GM19467 (cell line): ENCODE measurements around the gene THAP7.
"Not testable (repeated sequence)": the region's sequence is repeated elsewhere in the genome, so short reads cannot be mapped to it uniquely, and the experiment has no call there.

Experiments used
- ATAC-seq: cut with Tn5 transposase; IDR thresholded peaks from one replicate; pipeline ENCODE4 v1.9.1; 2021; ENCODE audit warnings: mild to moderate bottlenecking, moderate library complexity; ENCODE audit not compliant: unreplicated experiment

The THAP7 gene

DNA sequence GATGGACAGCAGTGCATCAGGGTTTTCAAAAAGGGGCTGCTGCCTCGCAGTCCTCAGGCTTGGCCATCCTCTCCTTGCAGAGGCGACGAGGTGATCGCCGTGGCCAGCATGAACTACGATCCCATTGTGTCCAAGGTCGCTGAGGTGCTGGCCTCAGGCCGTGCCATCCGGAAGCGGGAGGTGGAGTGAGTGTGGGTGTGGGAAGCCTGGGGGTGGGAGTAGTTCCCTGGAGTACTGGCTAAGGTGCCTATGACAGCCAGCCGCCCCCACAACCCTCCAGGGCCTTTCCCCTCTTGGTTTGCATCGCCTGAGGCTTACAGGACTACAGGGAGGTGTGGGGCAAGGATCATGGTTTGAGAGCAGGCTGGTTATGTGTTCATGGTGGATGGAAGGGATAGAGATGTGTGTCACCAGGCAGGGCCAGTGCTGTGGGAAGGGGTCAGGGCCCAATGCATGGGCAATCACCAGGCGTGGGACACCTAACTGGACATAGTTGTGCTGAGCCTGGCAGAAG lies 21.9 kb downstream of the THAP7 start:
- no peak for ATAC-seq

DNA sequence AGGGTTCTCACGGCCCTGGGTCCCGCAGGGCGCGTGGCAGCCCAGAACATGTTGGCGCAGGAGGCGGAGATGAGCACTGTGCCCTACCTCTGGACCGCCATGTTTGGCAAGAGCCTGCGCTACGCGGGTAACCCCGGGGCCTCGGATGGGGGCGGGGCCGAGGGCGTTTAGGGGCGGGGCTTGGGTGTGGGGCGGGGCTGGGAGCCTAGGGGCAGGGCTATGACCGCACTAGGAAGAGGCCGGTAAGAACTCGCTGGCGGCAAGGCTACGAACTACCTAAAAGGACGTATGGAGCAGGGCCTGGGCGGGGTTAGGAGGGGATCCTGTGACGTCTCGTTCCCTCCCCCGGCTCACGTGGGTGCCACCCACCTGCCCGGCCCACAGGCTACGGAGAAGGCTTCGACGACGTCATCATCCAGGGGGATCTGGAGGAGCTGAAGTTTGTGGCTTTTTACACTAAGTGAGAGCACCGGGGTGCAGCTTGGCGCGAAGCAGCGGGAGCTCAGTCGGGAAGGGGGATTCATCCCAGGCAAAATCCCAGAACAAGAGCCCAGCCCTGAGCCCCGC lies 22.6 kb downstream of the THAP7 start:
- no peak for ATAC-seq

DNA sequence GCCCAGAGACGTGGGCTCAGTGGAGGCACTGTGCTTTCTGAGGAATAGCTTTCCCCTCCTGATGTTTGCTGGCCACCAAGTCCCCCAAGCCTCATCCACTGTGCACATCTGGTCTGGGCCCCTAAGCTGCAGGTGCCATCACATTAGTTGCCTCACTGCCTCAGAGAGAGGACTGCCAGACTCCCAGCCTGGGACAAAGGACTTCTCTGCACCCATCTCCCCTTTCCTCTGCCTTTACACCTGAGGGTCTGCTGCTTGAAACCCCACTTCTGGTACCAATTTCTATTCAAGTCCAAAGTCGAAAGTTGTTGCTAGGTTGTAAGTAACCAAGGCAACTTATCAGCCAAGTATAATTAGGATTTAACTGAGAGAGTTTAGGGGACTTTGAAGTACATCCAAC lies 23.5 kb downstream of the THAP7 start:
- no peak for ATAC-seq

GRCh38 chr22:20977516-20978170 lies 24.3 kb downstream of the THAP7 start:
- ATAC-seq, result no peak

DNA sequence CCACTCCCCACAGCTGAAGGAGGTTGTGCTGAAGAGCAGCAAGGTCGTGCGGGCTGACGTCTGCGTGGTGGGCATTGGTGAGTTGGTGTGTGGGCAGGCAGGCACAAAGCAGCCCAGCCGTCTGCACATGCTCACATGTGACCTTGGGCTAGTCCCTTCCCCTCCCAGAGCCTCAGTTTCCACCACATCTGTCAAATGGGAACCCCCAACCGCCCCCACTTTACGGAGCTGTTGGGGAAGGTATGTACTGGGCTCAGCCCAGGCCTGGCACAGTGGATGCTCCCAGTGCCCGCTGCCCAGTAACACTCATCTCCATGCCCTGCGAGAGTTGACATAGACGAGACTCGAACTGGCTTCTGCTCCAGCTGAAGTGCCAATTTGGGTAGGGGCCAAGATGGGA lies 24.9 kb downstream of the THAP7 start:
- no peak for ATAC-seq

DNA sequence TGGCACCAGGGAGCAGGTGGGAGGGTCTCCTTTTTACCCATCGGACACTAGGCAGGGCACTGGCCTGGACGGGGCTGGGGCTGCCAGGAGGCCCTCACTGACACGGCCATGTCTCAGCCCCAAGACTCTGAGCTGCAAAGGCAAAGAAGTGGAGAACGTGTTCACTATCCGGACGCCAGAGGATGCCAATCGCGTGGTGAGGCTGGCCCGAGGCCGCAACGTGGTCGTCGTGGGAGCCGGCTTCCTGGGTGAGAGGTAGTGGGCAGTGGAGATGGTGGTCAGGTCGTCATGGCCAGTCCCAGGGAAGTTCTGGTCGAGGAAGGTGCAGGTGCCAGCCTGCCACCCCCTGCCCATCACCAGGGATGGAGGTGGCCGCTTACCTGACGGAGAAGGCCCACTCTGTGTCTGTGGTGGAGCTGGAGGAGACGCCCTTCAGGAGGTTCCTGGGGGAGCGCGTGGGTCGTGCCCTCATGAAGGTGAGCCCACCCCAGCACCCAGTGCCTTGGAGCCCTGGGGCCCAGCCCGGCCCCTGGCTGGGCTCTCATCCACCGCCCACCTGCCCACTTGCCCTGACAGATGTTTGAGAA lies 25.5 kb downstream of the THAP7 start:
- no peak for ATAC-seq

- ATAC-seq, result no peak
These were observed 26.2 kb downstream of the THAP7 start for GRCh38 chr22:20975541-20976290.

DNA sequence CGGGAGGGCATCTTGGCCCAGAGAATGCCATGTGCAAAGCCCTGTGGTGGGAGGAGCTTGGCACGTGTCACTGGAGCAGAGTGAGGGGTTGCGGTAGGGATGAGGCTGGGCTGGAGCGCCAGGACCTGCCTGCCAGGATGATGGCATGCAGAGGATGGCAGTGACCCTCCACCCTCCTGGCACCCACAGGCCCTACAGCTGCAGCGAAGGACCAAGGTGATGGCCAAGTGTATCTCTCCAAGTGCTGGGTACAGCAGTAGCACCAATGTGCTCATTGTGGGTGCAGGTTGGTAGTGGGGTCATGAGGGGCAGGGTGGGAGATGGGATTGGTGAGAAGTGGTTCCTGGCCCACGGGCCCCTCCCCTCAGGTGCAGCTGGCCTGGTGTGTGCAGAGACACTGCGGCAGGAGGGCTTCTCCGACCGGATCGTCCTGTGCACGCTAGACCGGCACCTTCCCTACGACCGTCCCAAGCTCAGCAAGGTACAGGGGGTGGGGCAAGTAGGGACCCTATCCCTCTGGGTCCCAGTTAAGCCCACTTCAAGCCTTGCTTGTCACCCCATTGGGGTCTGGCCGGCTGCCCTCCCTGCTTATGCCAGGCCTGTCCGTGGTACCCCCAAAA lies 27.5 kb downstream of the THAP7 start:
- ATAC-seq, result no peak

GRCh38 chr22:20973634-20974286 lies 28.2 kb downstream of the THAP7 start:
- no peak for ATAC-seq

- ATAC-seq, result no peak
These were observed 28.9 kb downstream of the THAP7 start for GRCh38 chr22:20972933-20973577.

- not testable (repeated sequence) for ATAC-seq
These were observed 29.8 kb downstream of the THAP7 start for GRCh38 chr22:20972014-20972694.

- ATAC-seq, result no peak
These were observed 30.8 kb downstream of the THAP7 start for GRCh38 chr22:20970939-20971657.

- ATAC-seq, result no peak
These were observed 33.5 kb downstream of the THAP7 start for GRCh38 chr22:20968281-20968977.

- no peak for ATAC-seq
These were observed 34.2 kb downstream of the THAP7 start for GRCh38 chr22:20967697-20968211.

GRCh38 chr22:20966883-20967696 lies 34.8 kb downstream of the THAP7 start, which contains the start of gene AIFM3:
Gene AIFM3 (plus strand): TSS chr22:20967255. CDS start chr22:20967945, 690 bp downstream.
- ATAC-seq, result no peak

- no peak for ATAC-seq
These were observed 35.7 kb downstream of the THAP7 start for GRCh38 chr22:20965888-20966855.
